Prostate gland (tissue), 2 donors: ENCODE results near the gene CARD19.

Experiments used
- CTCF ChIP-seq, 4 experiments: fragments of 200-600 bp in 2 of 4; fragments of 450-650 bp in 2 of 4; sonication (generic) in 2 of 4; IDR thresholded peaks; 1 replicate in 3 of 4; 2 replicates in 1 of 4; pipeline ENCODE4 v1.5.1; 2016 to 2019; ENCODE audit warnings: antibody characterized with exemption in 4 of 4, mild to moderate bottlenecking in 2 of 4, moderate library complexity in 2 of 4
- POLR2A ChIP-seq: fragments of 450-650 bp; IDR thresholded peaks from one replicate; pipeline ENCODE4 v1.6.1; 2016; ENCODE audit warnings: antibody characterized with exemption, mild to moderate bottlenecking
- POLR2AphosphoS5 ChIP-seq: sonication (generic); formaldehyde crosslinking; IDR thresholded peaks from one replicate; pipeline ENCODE4 v1.6.1; 2017; ENCODE audit warnings: antibody characterized with exemption

DNA sequence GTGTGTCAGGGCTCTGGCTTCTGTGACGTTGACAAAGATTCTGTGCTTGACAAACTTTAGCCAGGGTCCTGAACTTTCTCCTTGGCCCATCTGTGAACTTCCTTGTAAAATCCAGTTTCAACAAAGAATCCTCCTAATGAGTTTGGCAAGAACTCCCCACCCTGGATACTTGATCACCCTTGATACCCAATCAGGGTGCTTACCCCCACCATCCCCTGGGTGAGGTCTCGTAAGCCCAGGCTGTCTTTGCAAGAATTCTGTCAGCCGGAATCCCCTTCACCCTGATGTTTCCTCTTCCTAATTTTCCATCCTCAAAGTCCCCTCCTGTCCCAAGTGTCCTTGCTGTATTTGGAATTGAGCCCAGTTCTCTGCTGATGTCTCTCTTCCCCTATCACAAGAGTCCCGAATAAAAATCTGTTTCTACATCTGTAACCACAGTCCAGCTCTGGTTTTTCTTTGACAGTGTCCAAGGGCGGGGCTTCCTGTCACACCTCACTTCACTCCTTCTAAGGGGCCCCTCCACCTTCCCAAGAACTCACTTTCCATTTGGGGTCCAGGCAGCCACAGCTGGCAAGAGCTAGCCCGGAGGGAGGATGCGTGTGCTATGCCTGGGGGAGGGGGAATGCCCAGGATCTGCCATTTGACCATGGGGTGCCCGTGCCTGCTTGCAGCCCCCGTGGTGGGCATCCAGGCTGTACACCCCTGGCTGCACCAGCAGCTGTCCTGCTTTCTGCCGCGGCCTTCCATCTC lies 2.7 kb upstream of the CARD19 start:
- TF ChIP-seq CTCF (IDR thresholded peaks at IDR 0.05): no peak
- no peak for TF ChIP-seq POLR2AphosphoS5
- TF ChIP-seq POLR2A: no peak
